Embryonic facial prominence (tissue), 1 donor: ENCODE data around the gene SEC61G.

Source experiments
- DNase-seq: peaks from one replicate; pipeline ENCODE4 v3.0.0-alpha.2; 2016; ENCODE audit errors: extremely low spot score

Gene SEC61G

DNA sequence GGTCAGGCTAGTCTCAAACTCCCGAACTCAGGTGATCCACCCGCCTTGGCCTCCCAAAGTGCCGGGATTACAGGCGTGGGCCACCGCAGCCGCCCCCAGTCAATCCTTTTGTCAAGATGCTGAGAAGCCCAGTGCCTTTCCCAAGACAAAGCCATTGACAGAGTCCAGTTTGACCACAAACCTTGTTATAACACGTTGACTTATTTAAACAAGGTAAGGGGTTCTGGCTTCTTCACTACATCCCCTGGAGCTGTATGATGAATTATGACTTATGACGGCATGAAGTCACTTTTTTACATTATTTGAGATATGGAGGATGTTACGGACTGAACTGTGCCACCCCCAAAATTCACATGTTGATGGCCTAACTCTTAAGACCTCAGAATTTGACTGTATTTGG, 5.8 kb upstream of the SEC61G start:
- DNase-seq = no peak

DNA sequence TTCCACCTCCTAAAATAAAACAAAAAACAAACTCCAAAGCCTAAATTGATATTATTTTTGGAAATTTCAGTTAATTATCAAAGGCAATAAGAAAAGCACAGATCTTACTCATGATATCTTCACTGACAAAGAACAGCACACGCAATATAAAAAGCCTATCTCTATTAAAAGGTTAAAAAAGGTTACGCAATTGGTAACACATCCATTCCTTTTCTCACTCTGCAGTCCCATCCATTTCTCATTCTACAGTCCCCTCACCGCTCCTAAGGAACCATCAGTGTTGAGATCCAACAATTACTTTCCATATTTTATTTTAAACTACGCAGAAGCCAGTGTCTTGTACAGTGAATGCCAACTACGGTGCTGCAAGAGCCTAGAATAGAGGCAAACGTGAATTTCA, 1.3 kb downstream of the SEC61G start:
- DNase-seq = no peak

DNA sequence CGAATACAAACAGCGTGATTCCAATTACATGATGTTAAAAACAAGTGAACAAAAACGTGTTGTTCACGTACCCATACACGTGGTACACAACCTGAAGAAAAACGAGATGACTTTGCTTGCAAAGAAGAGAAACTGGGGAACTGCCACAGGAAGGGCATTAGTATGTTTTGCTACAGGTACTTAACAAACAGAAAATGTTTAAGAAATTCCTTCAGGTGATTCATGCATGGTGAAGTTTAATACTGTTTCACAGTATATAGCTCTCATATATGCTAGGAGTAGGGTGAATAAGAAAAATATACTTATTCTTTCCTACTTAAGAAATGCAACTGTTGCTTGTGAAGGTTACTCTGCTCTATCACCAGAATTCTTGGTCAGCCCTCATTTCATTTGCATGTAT, 9.8 kb downstream of the SEC61G start:
- no peak for DNase-seq

DNA sequence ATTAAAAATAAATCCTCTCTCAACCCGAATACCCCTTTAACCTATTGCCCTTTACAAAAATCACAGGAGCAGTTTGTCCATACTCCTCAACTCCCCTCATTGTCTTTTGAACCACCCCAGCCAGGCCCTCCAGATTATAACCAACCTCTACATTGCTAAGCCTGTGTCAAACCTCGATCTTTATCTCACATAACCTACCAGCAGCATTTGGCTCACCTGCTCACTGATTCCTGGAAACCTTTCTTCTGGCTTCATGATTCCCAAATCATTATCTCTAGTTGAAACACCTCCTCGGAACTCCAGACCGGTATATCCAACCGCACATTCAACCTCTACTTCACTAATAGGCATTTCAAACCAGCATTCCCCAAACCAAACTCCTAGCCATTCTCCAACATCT, 11.8 kb downstream of the SEC61G start:
- no peak for DNase-seq

DNA sequence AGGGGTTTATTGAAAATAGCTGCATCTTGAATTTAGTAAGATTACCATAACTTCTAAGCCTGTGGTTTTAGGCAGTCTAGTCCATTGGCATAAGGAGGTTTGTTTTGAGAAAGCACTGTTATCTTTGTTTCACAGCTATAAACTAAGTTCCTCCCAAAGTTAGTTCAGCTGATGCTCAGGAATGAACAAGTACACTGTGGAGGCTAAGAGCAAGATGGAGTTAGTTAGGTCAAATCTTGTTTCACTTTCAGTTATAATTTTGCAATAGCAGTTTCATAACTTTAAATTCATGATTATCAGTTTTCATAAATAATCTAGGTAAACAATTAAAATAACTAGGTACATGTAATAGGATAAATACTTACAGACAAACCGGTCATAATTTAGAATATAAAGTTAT, 15.4 kb downstream of the SEC61G start:
- DNase-seq = no peak

DNA sequence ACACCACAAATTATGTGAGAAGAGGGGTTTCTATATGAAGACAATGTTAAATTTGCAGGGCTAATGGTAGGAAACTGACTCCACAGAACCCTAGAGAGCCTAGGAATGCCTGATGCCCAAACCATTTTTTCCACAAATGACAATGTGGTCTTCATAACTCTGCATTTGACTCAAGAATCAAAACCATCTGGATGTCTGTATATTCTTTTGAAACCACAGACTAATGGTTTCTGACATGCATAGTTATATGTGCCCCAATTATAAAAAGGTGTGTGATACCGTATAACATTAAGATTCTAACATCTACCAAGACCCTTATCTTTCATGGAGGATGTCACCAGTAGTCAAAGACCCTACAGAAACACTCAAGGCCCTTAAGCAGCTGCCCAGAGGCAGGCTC, 20.3 kb downstream of the SEC61G start:
- DNase-seq = no peak

DNA sequence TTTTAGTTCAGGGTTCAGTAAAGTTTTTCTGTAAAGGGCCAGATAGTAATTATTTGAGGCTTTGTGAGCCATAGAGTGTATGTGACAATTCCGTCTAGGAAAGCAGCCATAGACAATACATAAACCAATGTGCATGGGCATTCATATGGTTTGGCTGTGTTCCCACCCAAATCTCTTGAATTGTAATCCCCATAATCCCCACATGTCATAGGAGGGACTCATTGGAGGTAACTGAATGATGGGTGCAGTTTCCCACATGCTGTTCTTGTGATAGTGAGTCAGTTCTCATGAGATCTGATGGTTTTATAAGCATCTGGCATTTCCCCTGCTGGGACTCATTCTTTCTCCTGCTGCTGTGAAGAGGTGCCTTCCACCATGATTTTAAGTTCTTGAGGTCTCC, 29.9 kb downstream of the SEC61G start:
- no peak for DNase-seq

DNA sequence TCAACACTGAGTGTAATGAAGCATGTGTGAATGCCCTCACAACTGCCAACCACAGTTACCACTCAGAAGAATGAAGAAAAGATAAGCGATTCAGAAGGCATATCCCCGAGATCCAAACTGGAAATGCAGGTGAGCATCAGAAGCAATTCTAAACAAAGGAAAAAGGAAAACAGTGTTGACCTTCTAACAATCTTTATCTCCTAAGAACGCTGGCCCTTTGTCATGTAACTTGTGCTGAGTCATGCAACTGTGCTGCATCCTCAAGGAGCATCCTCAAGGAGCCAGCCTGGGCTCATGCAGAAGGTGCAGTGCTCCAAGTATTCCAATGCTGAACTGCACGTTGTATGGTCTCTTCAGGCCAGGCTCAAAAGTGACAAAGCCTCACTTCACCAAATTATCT, 30.6 kb downstream of the SEC61G start:
- no peak for DNase-seq

DNA sequence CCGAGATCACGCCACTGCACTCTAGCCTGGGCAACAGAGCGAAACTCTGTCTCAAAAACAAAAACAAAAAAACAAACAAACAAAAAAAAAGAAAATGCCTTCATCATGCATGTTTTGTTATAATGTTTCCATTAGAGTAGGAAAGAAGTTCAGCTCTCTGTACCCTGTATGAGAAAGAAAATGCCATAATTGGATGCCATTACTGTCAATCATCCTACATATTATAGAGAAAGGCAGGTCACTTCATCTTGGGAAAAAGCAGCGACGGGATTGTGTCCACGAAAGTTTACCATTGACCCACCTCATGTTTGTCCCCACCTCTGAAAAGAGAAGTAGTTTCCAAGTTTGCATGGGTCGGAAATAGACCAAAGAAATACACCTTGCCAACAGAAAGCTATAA, 33.8 kb downstream of the SEC61G start:
- no peak for DNase-seq

DNA sequence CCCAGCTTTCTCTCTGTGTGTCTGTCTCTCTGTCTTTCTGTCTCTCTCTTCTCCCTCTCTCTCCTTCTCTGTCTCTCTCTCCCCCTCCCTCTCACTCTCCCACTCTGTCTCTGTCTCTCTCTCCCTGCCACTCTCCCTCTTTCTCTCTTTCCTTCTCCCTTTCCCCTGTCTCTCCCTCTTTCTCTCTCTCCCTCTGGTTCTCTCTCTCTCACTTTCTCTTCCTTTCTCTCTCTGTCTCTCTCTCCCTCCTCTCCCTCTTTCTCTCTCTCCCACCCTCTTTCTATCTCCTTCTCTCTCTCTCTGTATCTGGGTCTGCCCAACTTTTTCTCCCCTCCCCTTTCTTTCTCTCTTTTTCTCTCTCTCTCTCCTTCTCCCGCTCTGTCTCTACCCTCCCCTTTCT, 36.5 kb downstream of the SEC61G start:
- DNase-seq = no peak

DNA sequence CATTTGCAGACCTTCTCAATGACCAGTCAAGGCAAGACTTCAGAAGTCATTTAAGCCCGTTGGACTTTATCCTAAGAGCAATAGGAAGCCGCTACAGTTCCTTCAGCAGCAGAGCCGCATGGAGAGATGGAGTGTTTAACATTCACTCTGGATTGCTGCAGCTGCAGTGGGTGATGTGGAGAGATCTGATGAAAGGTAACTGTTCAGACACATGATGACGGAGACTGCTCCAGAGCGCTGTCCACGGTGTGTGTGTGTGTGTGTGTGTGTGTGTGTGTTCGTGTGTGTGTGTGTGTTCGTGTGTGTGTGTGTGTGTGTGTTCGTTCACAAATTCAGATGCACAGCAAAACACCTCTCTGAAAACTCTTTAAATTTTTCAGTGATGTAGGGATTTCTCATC, 37.0 kb downstream of the SEC61G start:
- DNase-seq = no peak

DNA sequence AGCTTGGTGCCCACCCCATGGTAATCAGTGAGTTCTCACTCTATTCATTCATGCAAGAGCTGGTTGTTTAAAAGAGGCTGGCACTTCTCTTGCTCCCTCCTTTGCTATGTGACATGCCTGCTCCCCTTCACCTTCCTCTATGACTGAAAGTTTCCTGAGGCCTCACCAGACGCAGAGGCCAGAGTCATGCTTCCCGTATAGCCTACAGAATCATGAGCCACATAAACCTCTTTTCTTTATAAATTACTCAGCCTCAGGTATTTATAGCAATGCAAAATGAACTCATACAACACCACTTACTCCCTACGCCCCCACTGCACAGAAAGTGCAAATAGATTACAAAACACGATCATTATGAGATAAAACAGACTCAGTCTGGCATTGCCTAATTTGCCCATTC, 39.0 kb downstream of the SEC61G start:
- DNase-seq = no peak

DNA sequence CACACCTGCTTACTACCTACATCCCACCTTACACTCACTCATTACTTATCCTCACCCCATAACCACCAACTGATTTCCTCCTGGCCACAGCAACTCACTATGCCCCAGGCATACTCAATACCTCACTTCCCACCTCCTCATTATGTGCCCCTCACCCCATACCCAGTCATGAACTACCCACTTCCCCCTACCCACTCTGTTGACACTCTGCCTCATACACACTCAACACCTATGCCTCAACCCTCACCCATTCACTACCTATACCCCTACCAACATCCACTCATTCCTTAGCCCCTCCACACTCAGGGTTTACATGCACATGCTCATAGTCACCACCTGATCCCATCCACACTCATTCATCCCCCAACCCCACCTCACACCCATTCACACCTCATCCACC, 39.6 kb downstream of the SEC61G start:
- DNase-seq = no peak

DNA sequence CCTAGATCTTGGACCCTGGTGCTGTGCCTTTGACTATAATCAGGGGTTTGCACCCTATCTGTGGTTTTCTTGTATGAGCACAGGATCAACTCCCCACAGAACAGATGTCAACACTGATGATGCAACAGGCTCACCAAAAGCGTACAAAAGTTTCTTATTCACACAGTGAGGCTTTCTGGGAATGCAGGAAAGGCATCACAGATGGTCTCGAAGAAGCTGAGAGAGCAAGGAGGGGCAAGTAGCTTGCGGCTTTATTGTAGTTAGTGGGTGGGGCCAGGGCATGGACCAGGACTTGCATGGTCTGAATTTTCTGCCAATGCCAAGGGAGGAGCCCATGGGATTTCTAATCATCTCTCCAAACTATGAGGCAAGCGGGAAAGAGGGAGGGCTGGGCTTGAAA, 46.2 kb downstream of the SEC61G start:
- no peak for DNase-seq

DNA sequence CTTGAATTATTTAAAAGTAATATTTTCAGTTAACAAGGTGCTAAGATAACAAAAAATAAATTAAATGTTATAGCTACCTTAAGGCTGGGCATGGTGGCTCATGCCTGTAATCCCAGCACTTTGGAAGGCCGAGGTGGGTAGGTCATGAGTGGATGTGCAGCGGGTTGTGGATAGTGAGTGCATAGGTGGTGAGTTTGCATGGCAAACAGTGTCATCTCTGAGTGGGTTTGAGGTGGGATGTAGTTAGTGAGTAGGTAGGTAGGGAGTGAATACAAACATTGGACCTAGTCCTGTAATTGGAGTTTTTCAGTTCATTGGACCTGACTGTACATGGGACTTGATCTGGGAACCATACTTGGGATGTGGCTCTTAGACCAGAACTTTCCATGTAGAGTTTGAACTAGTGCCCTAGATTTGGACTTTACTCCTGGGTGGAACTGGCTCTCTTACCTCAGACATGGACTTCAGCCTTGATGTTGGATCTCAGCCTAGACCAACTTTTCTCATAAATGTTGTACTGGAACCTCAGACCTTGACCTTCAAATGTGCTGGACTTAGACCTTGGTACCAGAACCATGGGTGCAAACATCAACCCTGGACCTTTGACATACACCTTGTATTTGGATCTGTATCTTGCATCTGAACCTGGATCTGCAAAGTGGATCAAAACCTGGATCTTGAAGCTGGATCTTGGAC, 47.0 kb downstream of the SEC61G start:
- no peak for DNase-seq

DNA sequence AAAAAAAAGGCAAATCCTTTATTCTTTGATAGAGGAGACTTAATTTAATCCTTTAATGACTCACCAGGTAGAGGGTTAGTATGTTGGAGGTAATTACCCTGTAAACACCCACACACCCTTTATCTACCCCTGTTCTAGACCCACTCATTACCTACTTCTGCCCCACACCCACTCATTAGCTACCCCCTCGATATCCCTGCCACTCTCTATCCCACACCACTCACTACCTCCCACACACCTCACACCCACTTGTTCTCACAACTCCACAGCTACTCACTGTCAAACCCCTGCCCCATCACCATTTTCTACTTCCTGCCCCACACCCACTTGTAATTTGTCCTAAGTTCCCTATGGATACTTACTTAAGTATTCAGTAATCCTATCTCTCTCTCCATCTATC, 49.7 kb downstream of the SEC61G start:
- DNase-seq = no peak

DNA sequence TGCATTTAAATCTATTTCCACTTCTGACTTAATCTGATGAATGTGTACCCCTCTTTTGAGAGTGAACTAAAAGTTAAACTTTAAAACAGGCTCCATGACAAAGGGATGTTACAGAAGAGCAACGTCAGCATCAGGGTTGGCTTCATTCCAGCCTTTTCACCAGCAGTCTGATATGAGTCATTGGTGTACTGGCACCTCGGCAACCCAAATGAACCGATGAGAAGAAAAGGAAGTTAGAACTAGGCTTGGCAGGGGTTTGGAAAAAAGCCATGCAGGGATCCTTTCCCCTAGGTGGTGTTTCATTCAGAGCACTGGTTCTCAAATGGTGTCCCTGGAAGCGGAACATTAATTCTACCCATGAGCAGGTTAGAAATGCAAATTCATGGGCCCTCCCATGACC, 53.6 kb downstream of the SEC61G start:
- no peak for DNase-seq

DNA sequence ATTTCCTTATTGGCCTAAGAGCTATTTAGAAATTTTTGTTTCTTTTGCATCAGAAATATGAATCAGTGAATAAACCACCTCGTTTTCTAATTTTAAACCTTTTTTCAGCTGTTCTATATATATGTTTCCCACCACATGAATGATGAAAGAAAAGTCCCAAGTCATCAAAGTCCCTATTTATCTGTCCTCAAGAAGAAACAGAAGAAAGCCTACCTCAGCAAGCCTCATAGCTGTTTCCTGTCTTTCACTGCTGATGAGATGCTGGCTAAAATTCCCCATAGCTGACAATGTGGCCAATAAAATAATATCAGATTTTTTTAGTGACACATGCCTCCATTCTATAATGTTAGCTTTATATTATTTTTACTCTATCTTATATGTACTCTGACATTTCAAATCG, 54.2 kb downstream of the SEC61G start:
- DNase-seq = no peak
